HepG2 (cell line): ENCODE measurements around the gene PIRT. TPM values are rescaled to one million over a fixed set of nuclear protein-coding genes. Genes with fewer than 3 reads are reported as not detected.

Experiments
- ATAC-seq: fragments of 200-7000 bp; cut with Tn5 transposase; 3 replicates; pipeline ENCODE4 v1.9.1; 2020; ENCODE audit warnings: mild to moderate bottlenecking, moderate library complexity
- BruUV-seq: library from RNA; stranded (reverse); fragments of 400-500 nt; replicated peaks from 2 replicates; lab custom pipeline; 2021; lab: Mats Ljungman, UMichigan
- CTCF ChIA-PET: fragments of 300-600 bp; formaldehyde crosslinking; extraction: SDS; loops from one replicate; lab custom pipeline; 2021; ENCODE audit warnings: low total read pairs, inconsistent platforms, low intra/inter-chr PET ratio; lab: Yijun Ruan, JAX
- POLR2A ChIA-PET: fragments of 350-600 bp; sonication (Branson Sonifier 250); formaldehyde crosslinking; loops from one replicate; lab custom pipeline; 2020; ENCODE audit warnings: antibody characterized with exemption, inconsistent platforms; lab: Yijun Ruan, JAX
- DNase-seq: peaks from one replicate; pipeline ENCODE4 v3.0.0-alpha.2; 2015; ENCODE audit warnings: low spot score
- FAIRE-seq: peaks from 3 replicates; lab custom pipeline; 2011; peaks lifted over from hg19 to GRCh38; lab: Jason Lieb, UNC
- H2AFZ ChIP-seq: one replicate; pipeline ENCODE4 v1.6.1; 2011; ENCODE audit warnings: low read length, inconsistent platforms
- H3K27ac ChIP-seq: fragments of 300-600 bp; 3 replicates; pipeline ENCODE4 v1.8.0; 2011; ENCODE audit warnings: mixed run types, mild to moderate bottlenecking, mixed read lengths, low read length, inconsistent platforms; ENCODE audit not compliant: insufficient read depth; ENCODE audit errors: extremely low read length
- H3K27me3 ChIP-seq, 2 experiments: fragments of 200-600 bp in 1 of 2; 2 replicates in 1 of 2; 3 replicates in 1 of 2; pipeline versions ENCODE4 v1.6.0 to v1.8.0; 2011; ENCODE audit warnings: low read length in 2 of 2, mild to moderate bottlenecking in 2 of 2, moderate library complexity in 2 of 2, inconsistent platforms in 1 of 2; ENCODE audit not compliant: insufficient read depth in 2 of 2, control insufficient read depth in 1 of 2
- H3K36me3 ChIP-seq, 2 experiments: fragments of 200-600 bp in 1 of 2; replicated peaks in 1 of 2; 2 replicates in 1 of 2; 3 replicates in 1 of 2; pipeline versions ENCODE4 v1.5.1 to v1.8.0; 2011; ENCODE audit warnings: low read length in 2 of 2, inconsistent platforms in 1 of 2; ENCODE audit not compliant: insufficient read depth in 2 of 2, control insufficient read depth in 1 of 2
- H3K4me1 ChIP-seq: 2 replicates; pipeline ENCODE4 v1.5.1; 2012; ENCODE audit warnings: low read length, inconsistent platforms; ENCODE audit not compliant: insufficient read depth
- H3K4me2 ChIP-seq: 2 replicates; pipeline ENCODE4 v1.6.0; 2011; ENCODE audit warnings: low read depth, low read length, inconsistent platforms
- H3K4me3 ChIP-seq, 3 experiments: fragments of 200-600 bp in 1 of 3; sonication (generic), shearing (Covaris generic) in 1 of 3; replicated peaks in 1 of 3; 2 replicates each; pipeline ENCODE4 v1.5.1; 2011 to 2016; ENCODE audit warnings: low read length in 3 of 3, inconsistent platforms in 2 of 3, low read depth in 2 of 3, mild to moderate bottlenecking in 2 of 3, control low read depth in 1 of 3, mixed read lengths in 1 of 3; ENCODE audit not compliant: insufficient read depth in 1 of 3
- H3K79me2 ChIP-seq: one replicate; pipeline ENCODE4 v1.6.1; 2011; ENCODE audit warnings: low read length, inconsistent platforms; ENCODE audit not compliant: insufficient read depth
- H3K9ac ChIP-seq: 2 replicates; pipeline ENCODE4 v1.6.0; 2011; ENCODE audit warnings: mild to moderate bottlenecking, low read depth, low read length, inconsistent platforms; ENCODE audit not compliant: insufficient read depth
- H3K9me3 ChIP-seq: 2 replicates; pipeline ENCODE4 v1.5.1; 2012; ENCODE audit warnings: mild to moderate bottlenecking, low read length
- H4K20me1 ChIP-seq: 2 replicates; pipeline ENCODE4 v1.6.0; 2011; ENCODE audit warnings: inconsistent platforms, mild to moderate bottlenecking, low read length, moderate library complexity; ENCODE audit not compliant: insufficient read depth
- BCL3 ChIP-seq: sonication (generic); formaldehyde crosslinking; IDR thresholded peaks from 2 replicates; pipeline ENCODE4 v1.5.1; 2020; ENCODE audit warnings: mild to moderate bottlenecking, missing genetic modification reagents, moderate library complexity
- E2F5 ChIP-seq: sonication (generic); formaldehyde crosslinking; conservative IDR thresholded peaks from 2 replicates; pipeline ENCODE4 v1.4.0; 2020; ENCODE audit warnings: missing genetic modification reagents
- MED13 ChIP-seq: sonication (generic); formaldehyde crosslinking; IDR thresholded peaks from 2 replicates; pipeline ENCODE4 v1.5.0; 2020; ENCODE audit warnings: missing genetic modification reagents
- NR2F6 ChIP-seq, 2 experiments: IDR thresholded peaks; 2 replicates each; pipeline ENCODE4 v1.6.1; 2016; ENCODE audit warnings: antibody characterized with exemption in 1 of 2, mild to moderate bottlenecking in 1 of 2
- PRDM4 ChIP-seq: sonication (generic); formaldehyde crosslinking; IDR thresholded peaks from 2 replicates; pipeline ENCODE4 v1.9.0; 2021; ENCODE audit warnings: missing genetic modification reagents, borderline replicate concordance
- RFX5 ChIP-seq: IDR thresholded peaks from 2 replicates; pipeline ENCODE4 v1.6.1; 2011; ENCODE audit warnings: low read depth, low read length, improper control_type of control experiment
- SMARCC2 ChIP-seq: fragments of 450-650 bp; IDR thresholded peaks from 2 replicates; pipeline ENCODE4 v1.6.1; 2017; ENCODE audit warnings: antibody characterized with exemption, mild to moderate bottlenecking
- TAF15 ChIP-seq: fragments of 200-400 bp; formaldehyde crosslinking; IDR thresholded peaks from one replicate; pipeline ENCODE4 v1.6.1; 2018; ENCODE audit warnings: mild to moderate bottlenecking, low read depth, low read length; ENCODE audit not compliant: poor library complexity, severe bottlenecking
- THAP9 ChIP-seq: sonication (generic); formaldehyde crosslinking; IDR thresholded peaks from 2 replicates; pipeline ENCODE4; 2020; ENCODE audit warnings: missing genetic modification reagents, mild to moderate bottlenecking, borderline replicate concordance
- ZNF430 ChIP-seq: sonication (generic); formaldehyde crosslinking; IDR thresholded peaks from 2 replicates; pipeline ENCODE4 v1.9.0; 2021; ENCODE audit warnings: mild to moderate bottlenecking, missing genetic modification reagents
- WGBS: methylation state at CpG from one replicate; pipeline ENCODE4 v1.1.6; 2017; ENCODE audit warnings: low lambda C conversion rate; 5-methylcytosine and 5-hydroxymethylcytosine counted together
- in situ Hi-C: cut with HindIII; loops from 2 replicates; pipeline ENCODE4 v1.10.0; 2017; ENCODE audit warnings: low pct_unique_long_range_greater_than_20kb; ENCODE audit not compliant: extremely low pct_ligation_motif_present
- intact Hi-C: fragments of 100-400 bp; cut with micrococcal nuclease; formaldehyde crosslinking; loops from one replicate; pipeline ENCODE4 v1.10.0; 2022; ENCODE audit not compliant: unreplicated experiment
- polyA plus RNA-seq, 8 experiments: library from polyadenylated mRNA; depleted of rRNA in 3 of 8; stranded (reverse) in 7 of 8; unstranded in 1 of 8; fragments of >200 nt; fragmentation: Illumina TruSeq in 4 of 8; extraction: Trizol in 4 of 8; gene quantifications; 2 replicates each; pipeline versions ENCODE4 v1.2.1 to v1.2.3, GENCODE V29; 2011 to 2016; ENCODE audit warnings: low read depth in 4 of 8, missing spikeins in 1 of 8, mixed read lengths in 1 of 8; ENCODE audit not compliant: insufficient read depth in 1 of 8
- total RNA-seq, 5 experiments: library from RNA; depleted of rRNA; stranded (reverse); fragments of >200 nt; fragmentation: Illumina TruSeq; extraction: Trizol; gene quantifications; 2 replicates each; pipeline ENCODE4 v1.2.3, GENCODE V29; 2016; ENCODE audit warnings: low read depth in 1 of 5
- TF ChIP-seq, protein P1 (sequence below): sonication (generic); formaldehyde crosslinking; IDR thresholded peaks from 2 replicates; pipeline ENCODE4 v1.8.0; 2022; ENCODE audit warnings: missing genetic modification reagents, mild to moderate bottlenecking, moderate library complexity, borderline replicate concordance

Gene PIRT
- total and polyA plus RNA-seq, 2 of the 13 experiments (the other 11 are each of a cell fraction or from before 2014, with no cell fraction given) = not detected

DNA sequence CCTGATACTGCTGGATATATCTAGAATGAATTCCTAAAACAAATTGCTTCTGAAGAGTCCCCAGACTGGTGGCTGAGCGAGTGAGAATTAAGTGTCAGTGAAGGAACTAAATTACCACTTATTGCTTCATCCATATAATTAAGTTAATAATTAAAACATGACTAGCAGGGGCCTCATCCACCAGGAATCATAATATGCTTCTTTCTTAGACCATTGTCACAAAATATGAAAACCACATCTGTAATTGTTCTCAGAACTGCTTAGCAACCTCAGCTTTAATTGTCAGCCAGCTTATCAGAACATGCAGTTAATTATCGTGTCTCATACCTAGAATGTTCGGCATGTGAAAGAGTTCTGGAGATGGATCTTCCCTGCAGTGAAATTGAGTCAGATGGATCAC lies 21.2 kb upstream of the PIRT start (continued):
- TF ChIP-seq PRDM4 (CRISPR knock-in tag) (no peak), ZNF430 (CRISPR knock-in tag) (no peak), BCL3 (CRISPR knock-in tag) (no peak)
- TF ChIP-seq, protein P1, sequence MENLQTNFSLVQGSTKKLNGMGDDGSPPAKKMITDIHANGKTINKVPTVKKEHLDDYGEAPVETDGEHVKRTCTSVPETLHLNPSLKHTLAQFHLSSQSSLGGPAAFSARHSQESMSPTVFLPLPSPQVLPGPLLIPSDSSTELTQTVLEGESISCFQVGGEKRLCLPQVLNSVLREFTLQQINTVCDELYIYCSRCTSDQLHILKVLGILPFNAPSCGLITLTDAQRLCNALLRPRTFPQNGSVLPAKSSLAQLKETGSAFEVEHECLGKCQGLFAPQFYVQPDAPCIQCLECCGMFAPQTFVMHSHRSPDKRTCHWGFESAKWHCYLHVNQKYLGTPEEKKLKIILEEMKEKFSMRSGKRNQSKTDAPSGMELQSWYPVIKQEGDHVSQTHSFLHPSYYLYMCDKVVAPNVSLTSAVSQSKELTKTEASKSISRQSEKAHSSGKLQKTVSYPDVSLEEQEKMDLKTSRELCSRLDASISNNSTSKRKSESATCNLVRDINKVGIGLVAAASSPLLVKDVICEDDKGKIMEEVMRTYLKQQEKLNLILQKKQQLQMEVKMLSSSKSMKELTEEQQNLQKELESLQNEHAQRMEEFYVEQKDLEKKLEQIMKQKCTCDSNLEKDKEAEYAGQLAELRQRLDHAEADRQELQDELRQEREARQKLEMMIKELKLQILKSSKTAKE (CRISPR knock-in tag) = no peak

GRCh38 chr17:10857976-10858375 lies 20.1 kb upstream of the PIRT start:
- Histone ChIP-seq H3K27me3 (0 out of 5 replicates have a peak, but pooled peaks cover 0 to 3% of the 10 kb centered on the region in 2 experiments), H2AFZ (no peak overlapping the region), H3K36me3 (no peaks in the 10 kb centered on the region), H3K4me3 (no peak overlapping the region), H3K27ac (no peak overlapping the region), H3K79me2 (no peaks in the 10 kb centered on the region), H3K9ac (no peak overlapping the region), H3K4me2 (no peak overlapping the region), H3K9me3 (no peaks in the 10 kb centered on the region), H3K4me1 (no peaks in the 10 kb centered on the region), H4K20me1 (no peaks in the 10 kb centered on the region)
- in situ Hi-C loops (no loop called here), intact Hi-C loops (no loop called here)
- BruUV-seq = no TSS peak
- FAIRE-seq (no peak), DNase-seq (no peak), ATAC-seq (no peak)
- ChIA-PET CTCF (no interaction called here), POLR2A (no interaction called here)
- 14% methylated on average over 4 of the region's 4 CpGs for WGBS
- TF ChIP-seq E2F5 (CRISPR knock-in tag) (no peak), SMARCC2 (no peak), TAF15 (no peak), MED13 (CRISPR knock-in tag) (no peak), THAP9 (CRISPR knock-in tag) (no peak), NR2F6 (IDR thresholded peaks at IDR 0.05) (no peak), NR2F6 (CRISPR knock-in tag; IDR thresholded peaks at IDR 0.05) (no peak), RFX5 (no peak)
